H1 (cell line): ENCODE data around the gene ZNF25. TPM values are rescaled to one million over a fixed set of nuclear protein-coding genes. Genes with fewer than 3 reads are reported as not detected.

ENCODE experiments used
- CTCF ChIA-PET: fragments of 300-600 bp; sonication (Branson Sonifier 250); formaldehyde crosslinking; loops from one replicate; lab custom pipeline; 2021; ENCODE audit not compliant: partially characterized antibody; lab: Charles Lee
- POLR2A ChIA-PET: fragments of 300-600 bp; sonication (Branson Sonifier 250); formaldehyde crosslinking; loops from one replicate; lab custom pipeline; 2021; ENCODE audit warnings: inconsistent platforms; ENCODE audit not compliant: partially characterized antibody; lab: Charles Lee
- DNase-seq, 2 experiments: peaks; one replicate each; pipeline versions ENCODE4 v3.0.0 to v3.0.0-alpha.2; 2010 to 2022; ENCODE audit warnings: low spot score in 2 of 2, low read depth in 1 of 2, mixed read lengths in 1 of 2
- FAIRE-seq: peaks from 2 replicates; lab custom pipeline; 2011; peaks lifted over from hg19 to GRCh38; lab: Jason Lieb, UNC
- H2AFZ ChIP-seq: 2 replicates; pipeline ENCODE4 v1.8.1; 2012; ENCODE audit warnings: low read length, inconsistent platforms
- H2AK5ac ChIP-seq: 2 replicates; pipeline ENCODE4 v1.6.1; 2013; ENCODE audit warnings: low read depth, low read length
- H2BK120ac ChIP-seq: replicated peaks from 2 replicates; pipeline ENCODE3; 2013; ENCODE audit warnings: low read depth, low read length, inconsistent platforms
- H2BK12ac ChIP-seq: 2 replicates; pipeline ENCODE4 v1.6.1; 2013; ENCODE audit warnings: low read depth, low read length
- H2BK15ac ChIP-seq: 2 replicates; pipeline ENCODE4 v1.6.1; 2013; ENCODE audit warnings: low read length
- H2BK20ac ChIP-seq: 2 replicates; pipeline ENCODE4 v1.6.1; 2013; ENCODE audit warnings: low read length
- H2BK5ac ChIP-seq: 2 replicates; pipeline ENCODE4 v1.6.1; 2013; ENCODE audit warnings: low read depth, low read length
- H3K14ac ChIP-seq: 2 replicates; pipeline ENCODE4 v1.6.1; 2013; ENCODE audit warnings: inconsistent platforms; ENCODE audit not compliant: insufficient read length
- H3K18ac ChIP-seq: 2 replicates; pipeline ENCODE4 v1.6.1; 2013; ENCODE audit warnings: low read length; ENCODE audit errors: extremely low read depth
- H3K23ac ChIP-seq: 2 replicates; pipeline ENCODE4 v1.6.1; 2013; ENCODE audit warnings: inconsistent platforms; ENCODE audit not compliant: insufficient read length
- H3K23me2 ChIP-seq: 2 replicates; pipeline ENCODE4 v1.6.1; 2013; ENCODE audit warnings: low read depth, low read length
- H3K27ac ChIP-seq: 2 replicates; pipeline ENCODE4 v1.6.1; 2011; ENCODE audit warnings: low read depth, low read length, inconsistent platforms
- H3K27me3 ChIP-seq, 4 experiments: replicated peaks in 1 of 4; 1 replicate in 1 of 4; 2 replicates in 3 of 4; pipeline versions ENCODE4 v1.6.1 to v1.8.1; 2011 to 2013; ENCODE audit warnings: low read length in 3 of 4, mild to moderate bottlenecking in 3 of 4, inconsistent platforms in 2 of 4, mixed read lengths in 2 of 4, moderate library complexity in 1 of 4; ENCODE audit not compliant: control insufficient read depth in 3 of 4, insufficient read depth in 3 of 4; ENCODE audit errors: extremely low read depth in 1 of 4
- H3K36me3 ChIP-seq, 4 experiments: 2 replicates each; pipeline versions ENCODE4 v1.6.1 to v1.8.1; 2011 to 2013; ENCODE audit warnings: mild to moderate bottlenecking in 4 of 4, low read length in 3 of 4, moderate library complexity in 2 of 4, control low read depth in 1 of 4, inconsistent platforms in 1 of 4; ENCODE audit not compliant: insufficient read depth in 4 of 4, control insufficient read depth in 2 of 4
- H3K4ac ChIP-seq: replicated peaks from 2 replicates; pipeline ENCODE3; 2013; ENCODE audit warnings: low read length, low read depth, mixed read lengths, inconsistent platforms; ENCODE audit not compliant: insufficient read length
- H3K4me1 ChIP-seq, 4 experiments: replicated peaks in 1 of 4; 1 replicate in 1 of 4; 2 replicates in 3 of 4; pipeline versions ENCODE4 v1.6.1 to v1.8.1; 2011 to 2013; ENCODE audit warnings: low read length in 3 of 4, inconsistent platforms in 2 of 4, mixed read lengths in 1 of 4; ENCODE audit not compliant: insufficient read depth in 4 of 4, control insufficient read depth in 3 of 4
- H3K4me2 ChIP-seq, 2 experiments: 2 replicates each; pipeline versions ENCODE4 v1.6.1 to v1.8.1; 2011 to 2013; ENCODE audit warnings: low read depth in 2 of 2, low read length in 2 of 2, control low read depth in 1 of 2, inconsistent platforms in 1 of 2, mild to moderate bottlenecking in 1 of 2; ENCODE audit not compliant: insufficient read depth in 1 of 2
- H3K4me3 ChIP-seq, 4 experiments: fragments of 200-600, 300-600 bp in 1 of 4; sonication (generic), shearing (Covaris generic), sonication (Bioruptor Twin) in 1 of 4; 2 replicates each; pipeline versions ENCODE4 v1.5.1 to v1.8.1; 2011 to 2016; ENCODE audit warnings: low read length in 4 of 4, low read depth in 3 of 4, control low read depth in 2 of 4, inconsistent platforms in 2 of 4, mild to moderate bottlenecking in 2 of 4, mixed read lengths in 1 of 4, moderate library complexity in 1 of 4; ENCODE audit not compliant: insufficient read depth in 2 of 4; ENCODE audit errors: extremely low read depth in 1 of 4
- H3K56ac ChIP-seq: replicated peaks from 2 replicates; pipeline ENCODE3; 2013; ENCODE audit warnings: low read depth, mild to moderate bottlenecking, mixed read lengths, low read length, inconsistent platforms; ENCODE audit not compliant: insufficient read length
- H3K79me1 ChIP-seq: 2 replicates; pipeline ENCODE4 v1.6.1; 2013; ENCODE audit warnings: low read depth, low read length, control low read depth
- H3K79me2 ChIP-seq, 2 experiments: 2 replicates each; pipeline versions ENCODE4 v1.6.1 to v1.8.1; 2012 to 2013; ENCODE audit warnings: low read length in 2 of 2, mild to moderate bottlenecking in 2 of 2, inconsistent platforms in 1 of 2; ENCODE audit not compliant: insufficient read depth in 2 of 2, control insufficient read depth in 1 of 2
- H3K9ac ChIP-seq, 4 experiments: replicated peaks in 1 of 4; 1 replicate in 1 of 4; 2 replicates in 3 of 4; pipeline versions ENCODE4 v1.6.1 to v1.8.1; 2011 to 2013; ENCODE audit warnings: low read depth in 3 of 4, low read length in 3 of 4, control low read depth in 2 of 4, mild to moderate bottlenecking in 2 of 4, moderate library complexity in 2 of 4, inconsistent platforms in 1 of 4; ENCODE audit errors: extremely low read depth in 1 of 4
- H3K9me3 ChIP-seq, 2 experiments: 2 replicates each; pipeline versions ENCODE4 v1.6.1 to v1.8.1; 2012 to 2013; ENCODE audit warnings: mild to moderate bottlenecking in 2 of 2, moderate library complexity in 2 of 2, control low read depth in 1 of 2, inconsistent platforms in 1 of 2, low read depth in 1 of 2, low read length in 1 of 2, mixed read lengths in 1 of 2; ENCODE audit not compliant: insufficient read depth in 2 of 2
- H4K20me1 ChIP-seq, 2 experiments: replicated peaks in 1 of 2; 2 replicates each; pipeline versions ENCODE3 to v1.8.1; 2011 to 2013; ENCODE audit warnings: inconsistent platforms in 2 of 2, low read length in 2 of 2, mild to moderate bottlenecking in 1 of 2; ENCODE audit not compliant: insufficient read depth in 2 of 2, control insufficient read depth in 1 of 2
- H4K5ac ChIP-seq: 2 replicates; pipeline ENCODE4 v1.6.1; 2013; ENCODE audit warnings: low read length, low read depth, mixed read lengths, inconsistent platforms; ENCODE audit not compliant: insufficient read length
- H4K8ac ChIP-seq: 2 replicates; pipeline ENCODE4 v1.8.0; 2013; ENCODE audit warnings: mild to moderate bottlenecking, moderate library complexity, low read length, inconsistent platforms; ENCODE audit not compliant: insufficient read depth; ENCODE audit errors: extremely low read depth
- H4K91ac ChIP-seq: replicated peaks from 2 replicates; pipeline ENCODE3; 2013; ENCODE audit warnings: low read length, mixed read lengths, inconsistent platforms; ENCODE audit not compliant: insufficient read length
- CHD1 ChIP-seq: IDR thresholded peaks from 2 replicates; pipeline ENCODE4 v1.6.1; 2012; ENCODE audit warnings: low read depth, low read length, improper control_type of control experiment
- PHF8 ChIP-seq: fragments of 200-600 bp; sonication (generic); conservative IDR thresholded peaks from 2 replicates; pipeline ENCODE4 v1.7.1; 2012; ENCODE audit warnings: low read depth, mild to moderate bottlenecking, inconsistent platforms, low read length, moderate library complexity
- POLR2A ChIP-seq, 2 experiments: IDR thresholded peaks; 1 replicate in 1 of 2; 2 replicates in 1 of 2; pipeline ENCODE4 v1.6.1; 2011; ENCODE audit warnings: low read depth in 2 of 2, low read length in 2 of 2, mild to moderate bottlenecking in 2 of 2; ENCODE audit errors: control extremely low read depth in 1 of 2
- POLR2AphosphoS5 ChIP-seq: IDR thresholded peaks from 2 replicates; pipeline ENCODE4 v1.6.1; 2011; ENCODE audit warnings: low read depth, low read length
- RAD21 ChIP-seq, 2 experiments: IDR thresholded peaks in 1 of 2; conservative IDR thresholded peaks in 1 of 2; 2 replicates each; pipeline ENCODE4 v1.6.1; 2011; ENCODE audit warnings: low read depth in 2 of 2, low read length in 2 of 2, improper control_type of control experiment in 1 of 2, inconsistent platforms in 1 of 2, mild to moderate bottlenecking in 1 of 2, moderate library complexity in 1 of 2
- SIRT6 ChIP-seq: IDR thresholded peaks from one replicate; pipeline ENCODE4 v1.7.1; 2012; ENCODE audit warnings: low read length, inconsistent platforms
- SP1 ChIP-seq: IDR thresholded peaks from 2 replicates; pipeline ENCODE4 v1.6.1; 2011; ENCODE audit warnings: low read depth, low read length
- SUZ12 ChIP-seq: fragments of 200-600 bp; sonication (generic); IDR thresholded peaks from 2 replicates; pipeline ENCODE4 v1.6.1; 2012; ENCODE audit warnings: mild to moderate bottlenecking, inconsistent platforms, low read length, moderate library complexity, mixed read lengths
- TAF1 ChIP-seq: IDR thresholded peaks from 2 replicates; pipeline ENCODE4 v1.6.1; 2011; ENCODE audit warnings: mild to moderate bottlenecking, low read depth, low read length
- TCF12 ChIP-seq: IDR thresholded peaks from 2 replicates; pipeline ENCODE4 v1.6.1; 2011; ENCODE audit warnings: low read depth, mild to moderate bottlenecking, low read length
- WGBS, 2 experiments: shearing (Covaris generic) in 1 of 2; methylation state at CpG; one replicate each; pipeline versions ENCODE4 v1.1.6 to v1.1.7; 2013 to 2015; ENCODE audit warnings: low lambda C conversion rate in 2 of 2, mixed read lengths in 2 of 2, inconsistent platforms in 1 of 2, low coverage in 1 of 2, missing lambda C conversion rate in 1 of 2; ENCODE audit not compliant: insufficient replicate concordance in 2 of 2, insufficient coverage in 1 of 2, insufficient read length in 1 of 2; ENCODE audit errors: extremely low coverage in 1 of 2, missing lambda C conversion rate in 1 of 2; 5-methylcytosine and 5-hydroxymethylcytosine counted together
- long read RNA-seq, 2 experiments: library from RNA in 1 of 2; library from capped mRNA in 1 of 2; stranded (forward); transcript quantifications; one replicate each; pipeline ENCODE4 v2.0.0, GENCODE V29; 2021; ENCODE audit warnings: inconsistent platforms in 1 of 2
- polyA minus RNA-seq, 3 experiments: library from RNA; depleted of rRNA, polyadenylated mRNA; stranded (reverse); fragments of >200 nt; gene quantifications; 1 replicate in 2 of 3; 2 replicates in 1 of 3; pipeline ENCODE4 v1.2.3, GENCODE V29; 2011
- polyA plus RNA-seq, 7 experiments: library from polyadenylated mRNA; depleted of rRNA in 3 of 7; stranded (reverse) in 5 of 7; unstranded in 2 of 7; fragments of >200 nt in 5 of 7; fragments of 200-250 nt in 2 of 7; gene quantifications; 1 replicate in 5 of 7; 2 replicates in 1 of 7; 4 replicates in 1 of 7; pipeline versions ENCODE4 v1.2.1 to v1.2.3, GENCODE V29; 2011 to 2013; ENCODE audit warnings: missing spikeins in 2 of 7, mixed read lengths in 2 of 7
- total RNA-seq: library from RNA; stranded (reverse); fragmentation: NEBNext Ultra II Directional; extraction: Animal tissue kit (Norgen Biotek cat#: 25700); gene quantifications from 2 replicates; pipeline ENCODE4 v1.2.1, GENCODE V29; 2021

Gene ZNF25
- 0.78 and 1.3 TPM in 2 replicates for total RNA-seq
- 0.09 and 0.17 TPM in 2 replicates for polyA plus RNA-seq (2011; rRNA removed)
- 0.31 TPM for polyA plus RNA-seq (2011; cell fraction: cytosol; rRNA removed)
- 0.16 TPM for polyA plus RNA-seq (2011; cell fraction: nucleus; rRNA removed)
- polyA plus RNA-seq (2012, experiment 1 of 2) = 0.23 to 0.28 TPM (median 0.26 TPM) in 4 replicates
- not detected for polyA plus RNA-seq (2012, experiment 2 of 2)
- polyA plus RNA-seq (2013, experiment 1 of 2) = 0.63 TPM
- 0.42 TPM for polyA plus RNA-seq (2013, experiment 2 of 2)
- 0.28 and 0.46 TPM in 2 replicates for polyA minus RNA-seq (2011; rRNA and poly(A)+ RNA removed)
- 0.37 TPM for polyA minus RNA-seq (2011; cell fraction: cytosol; rRNA and poly(A)+ RNA removed)
- 0.60 TPM for polyA minus RNA-seq (2011; cell fraction: nucleus; rRNA and poly(A)+ RNA removed)
- long read RNA-seq, experiment 1, partial matches to known transcripts = 0 of 1 reads
- long read RNA-seq, experiment 1, other reads (novel, unspliced or antisense) = 1 of 1 reads
- long read RNA-seq, experiment 2 = 0 reads

DNA sequence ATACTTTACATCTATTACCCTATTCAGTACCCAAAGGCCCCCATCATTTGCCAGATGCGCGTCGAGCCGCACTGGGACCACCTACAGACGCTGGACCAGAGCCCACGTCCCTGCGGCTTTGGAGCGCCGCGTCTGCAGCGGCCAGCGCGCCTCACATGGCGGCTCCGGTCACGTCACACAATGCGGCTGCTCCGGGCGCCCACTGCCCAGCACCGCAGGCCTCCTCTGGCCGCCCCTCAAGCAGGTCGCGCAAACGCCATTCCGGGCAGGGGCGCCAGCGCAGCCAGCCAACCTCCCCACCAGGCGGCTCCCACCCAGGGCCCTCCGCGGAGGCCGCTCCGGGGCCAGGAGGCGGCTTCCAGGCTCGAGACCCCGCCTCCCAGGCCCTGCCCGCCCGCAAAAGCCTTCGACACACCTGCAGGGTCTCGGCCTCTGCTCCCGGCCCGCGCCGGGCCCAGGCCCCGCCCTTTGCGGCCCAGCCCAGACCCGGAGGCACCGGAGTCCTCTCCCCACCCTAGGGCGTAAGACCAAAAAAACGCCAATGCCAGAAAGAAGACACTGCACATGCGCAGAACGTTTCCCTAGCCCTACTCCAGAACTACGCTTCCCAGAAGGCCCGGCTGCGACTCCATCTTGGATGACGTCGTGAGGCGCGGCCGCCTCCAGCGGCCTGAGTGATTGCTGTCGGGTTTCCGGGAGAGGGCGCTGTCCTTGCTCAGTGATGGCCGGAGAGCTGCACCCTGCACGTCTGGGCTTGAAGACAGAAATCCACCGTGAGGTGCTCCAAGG lies at the start of gene ZNF25:
Gene ZNF25 (minus strand): TSS at position 557 of the 789 bp plus-strand sequence. CDS start 4,925 bp downstream, outside the sequence.
- H3K4me3 ChIP-seq = peak within 1 kb of the TSS; percentile 54 to 83 (median 56)
- FAIRE-seq (peak; percentile 91), DNase-seq (peak; percentile 92 to 97)
- H4K20me1 ChIP-seq = no peaks in the 10 kb centered on the region
- peak within 1 kb of the TSS; percentile 22 to 78 (median 68); a peak in 6 of 7 replicates for H3K9ac ChIP-seq
- no peaks in the 10 kb centered on the region for H3K79me2 ChIP-seq
- no peak within 1 kb of the TSS for H3K14ac ChIP-seq
- no peaks in the 10 kb centered on the region for H3K79me1 ChIP-seq
- H3K27me3 ChIP-seq = no peaks in the 10 kb centered on the region
- H2BK5ac ChIP-seq = peak within 1 kb of the TSS; percentile 57; the same call in 1 of the 2 replicates
- ChIA-PET POLR2A (interaction anchor here (1.0 to 1.4 kb wide), 2 partner anchors 34 to 35 kb away, joined by 6 to 9 read pairs; partner anchors contain the start of gene ZNF33A), CTCF (interaction anchor here (0.8 to 1.6 kb wide), 7 partner anchors 14 to 136 kb away, joined by 3 to 8 read pairs (median 4); partner anchors contain the start of gene ZNF33A)
- peak within 1 kb of the TSS; percentile 75; the same call in 1 of the 2 replicates for H3K27ac ChIP-seq
- H4K8ac ChIP-seq = peak within 1 kb of the TSS; percentile 97
- no peak within 1 kb of the TSS for H2AK5ac ChIP-seq
- 0 out of 2 replicates have a peak within 1 kb of the TSS, but pooled peaks have one; percentile 42 for H3K18ac ChIP-seq
- H2BK20ac ChIP-seq = no peak within 1 kb of the TSS
- H3K4ac ChIP-seq = no peak within 1 kb of the TSS
- peak within 1 kb of the TSS; percentile 99 for H2AFZ ChIP-seq
- H3K56ac ChIP-seq = no peak within 1 kb of the TSS
- H4K91ac ChIP-seq = peak within 1 kb of the TSS; percentile 35
- H3K4me2 ChIP-seq = peak within 1 kb of the TSS; percentile 67 to 71
- no peak within 1 kb of the TSS for H2BK15ac ChIP-seq
- H3K23me2 ChIP-seq = no peaks in the 10 kb centered on the region
- H3K36me3 ChIP-seq = no peaks in the 10 kb centered on the region
- WGBS, 2 experiments = 5% methylated on average over 36 of the region's 66 CpGs; no CpG with 5 or more reads in 1 of the 2 experiments
- H3K23ac ChIP-seq = no peak within 1 kb of the TSS
- no peak within 1 kb of the TSS for H2BK12ac ChIP-seq
- H2BK120ac ChIP-seq = no peak within 1 kb of the TSS
- H4K5ac ChIP-seq = peak within 1 kb of the TSS; percentile 58
- no peaks in the 10 kb centered on the region for H3K4me1 ChIP-seq
- H3K9me3 ChIP-seq = peaks cover 8 to 9% of the 10 kb centered on the region in 2 experiments; a peak in 3 of 4 replicates
- TF ChIP-seq POLR2AphosphoS5 = peak; percentile 42; the same call in 1 of the 2 replicates
- peak; percentile 43; the same call in 1 of the 2 replicates for TF ChIP-seq TCF12
- TF ChIP-seq SP1 = no peak
- peak; percentile 70; the same call in 1 of the 2 replicates for TF ChIP-seq TAF1
- no peak for TF ChIP-seq CHD1
- peak; percentile 87 for TF ChIP-seq PHF8
- TF ChIP-seq SUZ12 = no peak
- TF ChIP-seq RAD21 (IDR thresholded peaks at IDR 0.05 in 1 of 2, conservative IDR thresholded peaks at IDR 0.05 in 1 of 2; ENCODE audit: low read depth in 2 of 2, low read length in 2 of 2) = peak; percentile 68 to 73
- TF ChIP-seq SIRT6 = no peak
- TF ChIP-seq POLR2A (IDR thresholded peaks at IDR 0.05; ENCODE audit: control extremely low read depth in 1 of 2, low read depth in 2 of 2, low read length in 2 of 2) = peak in 1 of 2 experiments; percentile 77; a peak in 2 of 3 replicates
